GM06990 (cell line): ENCODE measurements around the gene C5orf22.
A peak's percentile ranks its signal among the peaks of the same experiment; 100 is the strongest.

Experiments
- DNase-seq: peaks from one replicate; pipeline ENCODE4 v3.0.0-alpha.2; 2011; ENCODE audit not compliant: insufficient read length; ENCODE audit errors: extremely low read depth
- H3K27me3 ChIP-seq: replicated peaks from 2 replicates; pipeline ENCODE4 v1.6.0; 2011; ENCODE audit warnings: low read length; ENCODE audit not compliant: control insufficient read depth, insufficient read depth
- H3K36me3 ChIP-seq: 2 replicates; pipeline ENCODE4 v1.5.1; 2011; ENCODE audit warnings: low read length; ENCODE audit not compliant: control insufficient read depth, insufficient read depth
- H3K4me3 ChIP-seq: replicated peaks from 2 replicates; pipeline ENCODE4 v1.5.1; 2011; ENCODE audit warnings: low read depth, mild to moderate bottlenecking, control low read depth, low read length
- TF ChIP-seq, protein P1 (sequence below): IDR thresholded peaks from 2 replicates; pipeline ENCODE4 v1.5.1; 2011; ENCODE audit warnings: low read length, control low read depth, mild to moderate bottlenecking, inconsistent platforms; ENCODE audit not compliant: insufficient read depth, poor library complexity, severe bottlenecking

C5orf22 gene

DNA sequence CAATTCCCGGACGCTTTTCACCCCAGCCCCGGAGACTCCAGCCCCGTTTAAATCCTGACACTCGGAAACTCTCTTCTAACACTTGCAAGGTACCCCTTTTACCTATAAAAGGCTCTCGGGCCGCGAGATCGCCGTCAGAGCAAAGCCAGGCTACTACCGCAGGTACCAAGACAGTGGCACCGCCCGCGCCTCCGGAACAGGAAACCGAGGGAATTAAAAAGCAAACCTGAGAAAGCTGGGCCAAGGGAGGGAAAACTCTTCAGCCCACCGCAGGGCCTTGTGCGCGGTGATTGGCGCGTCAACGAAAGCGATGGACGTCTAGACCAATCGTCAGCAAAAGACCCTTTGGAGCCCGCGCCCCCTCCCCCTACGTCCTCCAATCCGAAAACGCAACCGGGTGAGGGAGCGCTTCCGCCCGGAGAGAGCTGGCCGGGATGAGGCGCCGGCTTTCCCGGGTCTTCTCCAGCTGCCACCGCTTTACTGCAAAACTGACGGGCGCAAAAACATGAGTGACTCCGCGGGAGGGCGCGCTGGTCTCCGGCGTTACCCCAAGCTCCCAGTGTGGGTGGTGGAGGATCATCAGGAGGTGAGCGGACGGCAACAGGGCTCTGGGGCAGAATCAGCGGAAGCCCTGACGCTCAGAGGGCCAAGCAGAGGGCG, at the start of gene C5orf22, which contains the start of gene DROSHA:
Gene C5orf22 (plus strand): TSS at position 414 of the 660 bp plus-strand sequence. CDS start 92 bp downstream, at position 506.
Gene DROSHA (minus strand): TSS at position 206 of the 660 bp plus-strand sequence. CDS start 3,034 bp downstream, outside the sequence.
- Histone ChIP-seq H3K36me3 (peaks cover 10% of the 10 kb centered on the region), H3K27me3 (no peaks in the 10 kb centered on the region), H3K4me3 (peak within 1 kb of the TSS; percentile 79)
- DNase-seq: peak; percentile 91
- TF ChIP-seq, protein P1, sequence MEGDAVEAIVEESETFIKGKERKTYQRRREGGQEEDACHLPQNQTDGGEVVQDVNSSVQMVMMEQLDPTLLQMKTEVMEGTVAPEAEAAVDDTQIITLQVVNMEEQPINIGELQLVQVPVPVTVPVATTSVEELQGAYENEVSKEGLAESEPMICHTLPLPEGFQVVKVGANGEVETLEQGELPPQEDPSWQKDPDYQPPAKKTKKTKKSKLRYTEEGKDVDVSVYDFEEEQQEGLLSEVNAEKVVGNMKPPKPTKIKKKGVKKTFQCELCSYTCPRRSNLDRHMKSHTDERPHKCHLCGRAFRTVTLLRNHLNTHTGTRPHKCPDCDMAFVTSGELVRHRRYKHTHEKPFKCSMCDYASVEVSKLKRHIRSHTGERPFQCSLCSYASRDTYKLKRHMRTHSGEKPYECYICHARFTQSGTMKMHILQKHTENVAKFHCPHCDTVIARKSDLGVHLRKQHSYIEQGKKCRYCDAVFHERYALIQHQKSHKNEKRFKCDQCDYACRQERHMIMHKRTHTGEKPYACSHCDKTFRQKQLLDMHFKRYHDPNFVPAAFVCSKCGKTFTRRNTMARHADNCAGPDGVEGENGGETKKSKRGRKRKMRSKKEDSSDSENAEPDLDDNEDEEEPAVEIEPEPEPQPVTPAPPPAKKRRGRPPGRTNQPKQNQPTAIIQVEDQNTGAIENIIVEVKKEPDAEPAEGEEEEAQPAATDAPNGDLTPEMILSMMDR: peak; percentile 18

DNA sequence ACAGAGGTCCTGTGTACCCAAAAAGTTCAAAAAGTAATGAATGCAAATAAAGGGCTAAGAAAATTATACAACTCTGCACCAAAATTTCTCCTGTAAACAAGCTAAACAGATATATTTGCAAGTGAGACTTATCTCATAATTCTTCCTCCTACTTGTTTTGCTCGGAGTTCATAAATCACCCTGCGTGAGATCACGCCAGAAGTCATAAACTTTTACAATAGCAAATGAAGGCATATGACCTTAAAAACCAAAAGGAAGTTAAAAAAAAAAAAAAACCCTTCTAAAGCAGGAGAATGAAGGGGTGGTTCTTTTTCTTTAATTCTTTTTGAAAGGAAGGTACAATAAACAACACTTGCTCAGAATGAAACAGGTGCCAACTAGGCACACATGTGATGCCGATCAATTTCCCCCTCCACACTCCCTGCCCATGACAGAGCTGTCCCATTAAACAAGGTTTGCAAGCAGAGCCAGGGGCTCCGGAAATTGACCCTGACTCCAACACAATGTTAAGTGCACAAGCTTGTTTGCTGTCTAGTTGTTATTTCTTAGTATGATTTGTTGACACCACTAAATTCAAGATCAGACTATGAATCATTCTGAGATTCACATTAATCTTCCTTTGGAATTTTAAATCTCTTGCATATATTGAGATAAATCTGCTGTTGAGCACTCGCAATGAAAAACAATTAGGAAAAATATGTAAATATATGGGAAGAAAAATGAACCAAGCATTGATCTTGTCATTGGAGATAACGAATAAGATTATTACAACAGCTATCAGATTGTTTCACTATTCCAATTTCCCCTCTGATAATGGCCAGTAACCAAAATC, 46.5 kb upstream of the C5orf22 start:
- Histone ChIP-seq H3K4me3 (no peak overlapping the region), H3K27me3 (no peaks in the 10 kb centered on the region), H3K36me3 (peaks cover 4% of the 10 kb centered on the region)
- TF ChIP-seq, protein P1: no peak
- DNase-seq: no peak

DNA sequence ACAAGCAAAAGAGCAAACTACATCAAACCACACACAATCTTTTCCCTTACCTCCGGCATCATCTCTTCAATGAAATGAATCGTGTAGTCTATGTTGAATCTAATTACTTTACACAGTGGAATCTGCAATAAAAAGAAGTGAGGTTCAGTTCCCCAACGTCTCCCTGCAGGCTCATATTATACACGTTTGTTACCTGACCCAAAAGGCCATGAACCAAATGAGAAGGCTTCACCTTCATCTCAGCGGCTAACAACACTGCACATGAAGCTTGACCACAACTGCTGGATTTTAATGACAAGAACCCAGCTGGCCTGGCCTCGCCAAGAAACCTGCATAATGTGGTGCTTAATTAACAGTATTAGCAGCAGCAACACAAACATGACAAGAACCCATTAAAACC, 45.7 kb upstream of the C5orf22 start:
- TF ChIP-seq, protein P1: no peak
- H3K36me3 ChIP-seq: peaks cover 4% of the 10 kb centered on the region
- H3K27me3 ChIP-seq: no peaks in the 10 kb centered on the region
- no peak for DNase-seq
- no peak overlapping the region for H3K4me3 ChIP-seq

DNA sequence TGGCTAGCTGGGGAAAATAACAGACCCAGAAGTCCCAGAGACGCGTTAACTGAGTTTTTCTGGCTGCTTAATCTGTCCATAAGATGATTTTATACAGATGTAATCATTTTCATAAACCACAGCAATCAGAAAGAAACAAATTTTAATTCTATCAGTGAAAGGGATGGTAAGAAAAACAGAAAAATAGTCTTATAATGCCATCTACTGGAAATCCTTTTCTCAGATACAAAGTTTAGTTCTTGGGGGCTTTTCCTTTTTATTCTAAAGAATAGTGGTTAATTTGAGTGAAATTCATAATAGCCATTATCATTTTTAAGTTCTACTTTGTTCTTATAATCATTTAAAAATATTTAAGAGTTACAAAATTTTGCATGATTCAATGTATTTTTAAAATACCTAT, 44.6 kb upstream of the C5orf22 start:
- TF ChIP-seq, protein P1: no peak
- Histone ChIP-seq H3K36me3 (no peaks in the 10 kb centered on the region; the same call in none of the 2 replicates), H3K4me3 (no peak overlapping the region), H3K27me3 (no peaks in the 10 kb centered on the region)
- no peak for DNase-seq

DNA sequence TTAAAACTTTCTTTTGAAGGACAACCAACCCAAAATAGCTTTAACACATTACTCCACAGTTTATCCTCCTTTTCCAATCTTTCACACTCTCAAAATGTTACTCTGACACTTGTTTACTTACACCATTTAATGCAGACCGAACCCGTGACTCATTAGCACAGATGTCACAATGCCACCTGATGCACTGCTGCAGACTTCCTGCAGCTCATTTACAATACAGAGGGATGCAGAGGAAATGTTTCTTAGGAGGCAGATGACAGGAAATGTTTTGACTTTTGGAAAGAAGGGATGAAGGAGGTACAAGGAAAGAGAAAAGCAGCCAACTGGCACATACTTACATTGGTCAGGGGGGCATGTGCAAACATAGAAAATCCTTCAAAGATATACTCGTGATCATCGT, 39.2 kb upstream of the C5orf22 start:
- H3K36me3 ChIP-seq: peaks cover 19% of the 10 kb centered on the region
- TF ChIP-seq, protein P1: no peak
- no peak for DNase-seq
- no peak overlapping the region for H3K4me3 ChIP-seq
- H3K27me3 ChIP-seq: no peaks in the 10 kb centered on the region
